T-helper 1 cell treated with Interleukin-12 subunit alpha and Interleukin-12 subunit beta and Interleukin-4 antibody, amounts not matched to agents 30 μg/mL and 1 μg/mL, for 36 hours (primary cell): ENCODE measurements around the gene SCN1A.
"Not testable (repeated sequence)": the region's sequence is repeated elsewhere in the genome, so short reads cannot be mapped to it uniquely, and the experiment has no call there.

ENCODE experiments used
- H3K27ac Mint-ChIP-seq: one replicate; pipeline ENCODE4 v1.8.0; 2021; ENCODE audit warnings: mild to moderate bottlenecking, mixed read lengths
- H3K27me3 Mint-ChIP-seq: one replicate; pipeline ENCODE4 v1.8.0; 2021; ENCODE audit warnings: low read depth, mixed read lengths
- H3K36me3 Mint-ChIP-seq: one replicate; pipeline ENCODE4 v1.8.0; 2021; ENCODE audit warnings: low read depth, mixed read lengths
- H3K4me1 Mint-ChIP-seq: one replicate; pipeline ENCODE4 v1.8.0; 2021; ENCODE audit warnings: low read depth, mixed read lengths
- H3K4me3 Mint-ChIP-seq: one replicate; pipeline ENCODE4 v1.8.0; 2021; ENCODE audit warnings: mild to moderate bottlenecking, moderate library complexity, mixed read lengths
- H3K9me3 Mint-ChIP-seq: one replicate; pipeline ENCODE4 v1.8.0; 2021; ENCODE audit warnings: mixed read lengths

SCN1A gene

GRCh38 chr2:166117491-166117890 is 10.3 kb downstream of the SCN1A start:
- Mint-ChIP-seq H3K4me1 (no peaks in the 10 kb centered on the region), H3K9me3 (no peaks in the 10 kb centered on the region), H3K4me3 (no peak overlapping the region), H3K27ac (no peak overlapping the region), H3K27me3 (no peaks in the 10 kb centered on the region), H3K36me3 (no peaks in the 10 kb centered on the region)

DNA sequence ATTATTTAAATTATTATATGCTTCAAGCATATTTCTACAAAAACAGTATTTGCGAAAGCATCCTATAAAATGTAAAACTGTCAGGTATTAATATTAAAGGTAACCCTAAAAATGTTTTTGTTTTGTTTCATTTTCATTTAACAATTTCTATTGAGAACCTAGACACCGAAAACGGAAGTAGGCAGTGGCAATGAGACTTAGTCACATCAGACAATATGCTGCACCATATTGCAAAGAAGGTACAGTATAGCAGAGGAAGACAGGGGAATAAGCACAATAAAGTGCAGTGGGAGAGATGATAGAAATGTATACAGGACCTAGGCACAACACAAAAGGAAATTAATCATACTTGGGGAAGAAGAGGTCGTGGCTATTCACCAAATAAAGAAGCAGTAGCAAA is 12.2 kb downstream of the SCN1A start:
- Mint-ChIP-seq H3K9me3 (no peaks in the 10 kb centered on the region), H3K4me3 (no peak overlapping the region), H3K27me3 (no peaks in the 10 kb centered on the region), H3K36me3 (no peaks in the 10 kb centered on the region), H3K4me1 (no peaks in the 10 kb centered on the region), H3K27ac (no peak overlapping the region)

GRCh38 chr2:166112193-166112605 is 15.6 kb downstream of the SCN1A start:
- Mint-ChIP-seq H3K27ac (no peak overlapping the region), H3K4me3 (no peak overlapping the region), H3K27me3 (no peaks in the 10 kb centered on the region), H3K4me1 (no peaks in the 10 kb centered on the region), H3K9me3 (no peaks in the 10 kb centered on the region), H3K36me3 (no peaks in the 10 kb centered on the region)

- H3K4me1 Mint-ChIP-seq: no peaks in the 10 kb centered on the region
- H3K4me3 Mint-ChIP-seq: no peak overlapping the region
- no peak overlapping the region for H3K27ac Mint-ChIP-seq
- H3K27me3 Mint-ChIP-seq: no peaks in the 10 kb centered on the region
- H3K9me3 Mint-ChIP-seq: no peaks in the 10 kb centered on the region
- H3K36me3 Mint-ChIP-seq: no peaks in the 10 kb centered on the region
These were observed 21.3 kb downstream of the SCN1A start for GRCh38 chr2:166106431-166107015.

DNA sequence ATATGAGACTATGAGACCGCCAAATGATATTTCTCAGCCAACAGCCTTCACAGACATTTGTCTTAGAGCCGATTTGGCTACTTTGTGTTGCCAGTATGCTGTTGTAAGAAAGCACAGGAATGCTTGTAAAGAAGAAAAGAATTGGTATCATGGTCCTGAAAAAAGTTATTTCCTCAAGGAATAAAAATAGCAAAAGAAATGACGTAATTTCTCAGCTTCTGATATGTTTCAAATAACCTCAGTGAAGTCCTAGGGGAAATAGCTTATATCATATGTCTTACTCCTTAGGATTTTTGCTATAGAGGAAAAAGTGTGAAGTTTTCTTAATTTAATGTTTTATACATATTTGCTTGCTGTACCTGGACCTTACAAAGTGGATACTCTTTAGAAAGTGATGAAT is 23.0 kb downstream of the SCN1A start:
- H3K27ac Mint-ChIP-seq: no peak overlapping the region
- H3K27me3 Mint-ChIP-seq: no peaks in the 10 kb centered on the region
- no peaks in the 10 kb centered on the region for H3K36me3 Mint-ChIP-seq
- no peaks in the 10 kb centered on the region for H3K4me1 Mint-ChIP-seq
- H3K4me3 Mint-ChIP-seq: no peak overlapping the region
- H3K9me3 Mint-ChIP-seq: no peaks in the 10 kb centered on the region

- Mint-ChIP-seq H3K4me1 (no peaks in the 10 kb centered on the region), H3K27ac (no peak overlapping the region)
These were observed 23.7 kb downstream of the SCN1A start for GRCh38 chr2:166104084-166104483.

GRCh38 chr2:166103277-166103676 is 24.5 kb downstream of the SCN1A start:
- H3K27me3 Mint-ChIP-seq, H3K4me3 Mint-ChIP-seq, H3K4me1 Mint-ChIP-seq, H3K27ac Mint-ChIP-seq, H3K9me3 Mint-ChIP-seq, H3K36me3 Mint-ChIP-seq: not testable (repeated sequence)

More at GRCh38 chr2:166104084-166104483, 23.7 kb downstream of the SCN1A start:
- Mint-ChIP-seq H3K27me3 (no peaks in the 10 kb centered on the region), H3K4me3 (no peak overlapping the region), H3K9me3 (no peaks in the 10 kb centered on the region), H3K36me3 (no peaks in the 10 kb centered on the region)

- H3K4me1 Mint-ChIP-seq: no peaks in the 10 kb centered on the region
- no peak overlapping the region for H3K4me3 Mint-ChIP-seq
- H3K27me3 Mint-ChIP-seq: no peaks in the 10 kb centered on the region
- H3K27ac Mint-ChIP-seq: no peak overlapping the region
- H3K36me3 Mint-ChIP-seq: no peaks in the 10 kb centered on the region
- H3K9me3 Mint-ChIP-seq: no peaks in the 10 kb centered on the region
These were observed 33.5 kb downstream of the SCN1A start for GRCh38 chr2:166094325-166094724.

GRCh38 chr2:166092889-166093288 is 34.9 kb downstream of the SCN1A start:
- H3K9me3 Mint-ChIP-seq: no peaks in the 10 kb centered on the region
- H3K4me1 Mint-ChIP-seq: no peaks in the 10 kb centered on the region

GRCh38 chr2:166091439-166091838 is 36.4 kb downstream of the SCN1A start:
- no peaks in the 10 kb centered on the region for H3K27me3 Mint-ChIP-seq
- H3K4me3 Mint-ChIP-seq: no peak overlapping the region
- no peaks in the 10 kb centered on the region for H3K4me1 Mint-ChIP-seq
- no peaks in the 10 kb centered on the region for H3K9me3 Mint-ChIP-seq
- no peaks in the 10 kb centered on the region for H3K36me3 Mint-ChIP-seq
- no peak overlapping the region for H3K27ac Mint-ChIP-seq

More at GRCh38 chr2:166092889-166093288, 34.9 kb downstream of the SCN1A start:
- H3K27me3 Mint-ChIP-seq: no peaks in the 10 kb centered on the region
- no peaks in the 10 kb centered on the region for H3K36me3 Mint-ChIP-seq
- H3K4me3 Mint-ChIP-seq: no peak overlapping the region
- H3K27ac Mint-ChIP-seq: no peak overlapping the region

DNA sequence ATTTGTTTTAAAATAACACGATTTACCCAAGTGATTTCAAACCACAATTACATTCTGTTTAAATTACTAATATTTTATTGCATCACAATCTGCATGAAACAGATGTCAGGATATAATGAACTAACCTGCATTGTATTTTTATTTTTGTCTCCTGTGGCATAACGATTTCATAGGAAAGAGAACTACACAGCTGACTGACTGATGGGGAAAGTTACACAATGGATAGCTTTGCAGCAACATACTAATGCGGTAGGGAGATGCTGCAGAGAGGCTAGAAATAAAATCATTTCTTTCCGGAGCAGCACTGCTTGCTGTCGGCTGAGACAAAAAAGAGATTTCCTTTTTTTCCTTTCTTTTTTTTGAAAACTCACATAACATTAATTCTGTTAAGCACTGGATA is 36.9 kb downstream of the SCN1A start:
- H3K4me1 Mint-ChIP-seq: no peaks in the 10 kb centered on the region
- no peaks in the 10 kb centered on the region for H3K9me3 Mint-ChIP-seq
- no peak overlapping the region for H3K4me3 Mint-ChIP-seq
- no peaks in the 10 kb centered on the region for H3K27me3 Mint-ChIP-seq
- H3K27ac Mint-ChIP-seq: no peak overlapping the region
- H3K36me3 Mint-ChIP-seq: no peaks in the 10 kb centered on the region

GRCh38 chr2:166090346-166090745 is 37.5 kb downstream of the SCN1A start:
- Mint-ChIP-seq H3K4me3 (no peak overlapping the region), H3K27ac (no peak overlapping the region), H3K27me3 (no peaks in the 10 kb centered on the region), H3K9me3 (no peaks in the 10 kb centered on the region), H3K36me3 (no peaks in the 10 kb centered on the region), H3K4me1 (no peaks in the 10 kb centered on the region)

GRCh38 chr2:166088634-166089033 is 39.2 kb downstream of the SCN1A start:
- no peaks in the 10 kb centered on the region for H3K36me3 Mint-ChIP-seq
- no peak overlapping the region for H3K27ac Mint-ChIP-seq
- no peaks in the 10 kb centered on the region for H3K27me3 Mint-ChIP-seq
- no peaks in the 10 kb centered on the region for H3K9me3 Mint-ChIP-seq
- H3K4me1 Mint-ChIP-seq: no peaks in the 10 kb centered on the region
- no peak overlapping the region for H3K4me3 Mint-ChIP-seq

- Mint-ChIP-seq H3K27me3 (no peaks in the 10 kb centered on the region), H3K9me3 (no peaks in the 10 kb centered on the region), H3K4me1 (no peaks in the 10 kb centered on the region), H3K27ac (no peak overlapping the region), H3K4me3 (no peak overlapping the region), H3K36me3 (no peaks in the 10 kb centered on the region)
These were observed 43.5 kb downstream of the SCN1A start for GRCh38 chr2:166084301-166084700.

DNA sequence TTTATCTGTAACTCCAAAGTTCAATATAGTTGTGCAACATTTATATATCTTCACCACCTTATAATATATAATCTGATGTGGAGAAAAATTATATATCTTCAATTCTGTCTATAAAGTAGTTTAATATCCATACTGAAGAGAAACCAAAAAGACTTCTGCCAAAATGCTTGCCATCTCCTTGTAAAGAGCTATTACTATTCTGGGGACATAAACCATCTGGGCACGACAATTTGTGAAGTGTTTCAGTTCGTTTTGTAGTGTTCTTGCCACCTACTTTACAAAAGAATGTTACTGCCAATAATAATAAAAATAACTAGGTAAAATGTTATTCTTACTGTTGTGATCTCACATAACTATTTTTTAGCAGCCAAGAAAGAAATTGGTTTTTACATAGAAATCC is 45.1 kb downstream of the SCN1A start:
- H3K4me3 Mint-ChIP-seq: no peak overlapping the region
- H3K27ac Mint-ChIP-seq: no peak overlapping the region

DNA sequence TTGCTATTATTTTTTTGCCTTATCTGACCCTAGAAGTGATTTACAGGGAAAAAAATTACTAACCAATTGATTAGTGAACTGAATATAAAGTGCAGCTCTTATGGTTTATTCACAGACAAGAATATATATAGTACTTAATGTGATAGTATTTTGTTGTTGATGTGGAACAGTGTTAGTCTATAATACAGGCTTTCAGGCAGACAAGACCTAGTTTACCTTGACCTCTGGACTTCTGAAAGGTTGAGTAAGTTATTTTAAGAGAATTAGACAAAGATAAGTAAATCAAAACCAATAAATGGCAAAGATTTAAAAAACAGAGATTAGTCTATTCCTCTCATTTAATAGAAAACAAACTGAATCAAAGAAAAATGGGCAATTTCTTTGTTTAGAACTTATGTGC is 46.0 kb downstream of the SCN1A start:
- H3K4me1 Mint-ChIP-seq: no peaks in the 10 kb centered on the region
- no peak overlapping the region for H3K4me3 Mint-ChIP-seq
- H3K9me3 Mint-ChIP-seq: no peaks in the 10 kb centered on the region
- H3K27me3 Mint-ChIP-seq: no peaks in the 10 kb centered on the region
- H3K36me3 Mint-ChIP-seq: no peaks in the 10 kb centered on the region
- no peak overlapping the region for H3K27ac Mint-ChIP-seq

More for the DNA sequence above, 45.1 kb downstream of the SCN1A start:
- no peaks in the 10 kb centered on the region for H3K27me3 Mint-ChIP-seq
- no peaks in the 10 kb centered on the region for H3K9me3 Mint-ChIP-seq
- no peaks in the 10 kb centered on the region for H3K4me1 Mint-ChIP-seq
- no peaks in the 10 kb centered on the region for H3K36me3 Mint-ChIP-seq
